Stimulated activated naive CD8-positive, alpha-beta T cell treated with anti-CD3 and anti-CD28 coated beads, Interleukin-15, Interleukin-2, amounts not matched to agents 100 ng/mL and 50 ng/mL, for 24 hours (primary cell): ENCODE data around the gene EXOC1.

Source experiments
- H3K27ac Mint-ChIP-seq: one replicate; pipeline ENCODE4 v1.8.0; 2021; ENCODE audit warnings: mild to moderate bottlenecking, mixed read lengths
- H3K27me3 Mint-ChIP-seq: one replicate; pipeline ENCODE4 v1.8.0; 2021; ENCODE audit warnings: mixed read lengths
- H3K36me3 Mint-ChIP-seq: one replicate; pipeline ENCODE4 v1.8.0; 2021; ENCODE audit warnings: low read depth, mixed read lengths
- H3K4me1 Mint-ChIP-seq: one replicate; pipeline ENCODE4 v1.8.0; 2021; ENCODE audit warnings: low read depth, mixed read lengths
- H3K4me3 Mint-ChIP-seq: one replicate; pipeline ENCODE4 v1.8.0; 2021; ENCODE audit warnings: mild to moderate bottlenecking, mixed read lengths
- H3K9me3 Mint-ChIP-seq: one replicate; pipeline ENCODE4 v1.8.0; 2021; ENCODE audit warnings: mixed read lengths

Gene EXOC1

DNA sequence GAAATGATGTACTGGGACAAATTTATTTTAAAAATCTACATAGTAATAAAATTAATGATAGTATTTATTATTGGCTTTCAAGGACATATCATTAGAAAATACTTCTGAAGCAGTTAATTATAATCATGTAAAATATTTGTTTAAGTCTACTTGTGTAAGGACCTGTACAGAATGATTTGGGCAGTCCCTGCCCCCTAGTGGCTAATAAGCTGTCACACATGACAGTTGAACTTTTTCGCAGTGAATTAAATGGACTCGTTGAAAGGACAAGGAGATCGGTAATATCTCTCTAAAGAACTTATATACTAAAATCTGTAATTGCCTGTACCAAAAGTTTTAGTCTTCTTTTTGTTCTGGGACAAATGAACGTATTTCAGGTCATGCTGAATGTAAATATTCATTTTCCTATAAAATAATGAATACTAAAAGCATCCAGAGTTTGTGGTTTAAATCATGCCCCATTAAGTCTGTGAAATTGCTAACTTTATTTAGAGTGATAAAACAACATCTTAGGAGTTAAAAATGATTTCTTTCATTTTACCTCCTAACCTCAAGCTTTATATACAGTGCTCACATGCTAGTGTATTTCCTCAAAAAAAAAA lies 13.6 kb downstream of the EXOC1 start:
- Mint-ChIP-seq H3K4me3 (no peak overlapping the region), H3K4me1 (peaks cover 25% of the 10 kb centered on the region), H3K27me3 (no peaks in the 10 kb centered on the region), H3K36me3 (peaks cover 52% of the 10 kb centered on the region), H3K9me3 (no peaks in the 10 kb centered on the region), H3K27ac (no peak overlapping the region)

DNA sequence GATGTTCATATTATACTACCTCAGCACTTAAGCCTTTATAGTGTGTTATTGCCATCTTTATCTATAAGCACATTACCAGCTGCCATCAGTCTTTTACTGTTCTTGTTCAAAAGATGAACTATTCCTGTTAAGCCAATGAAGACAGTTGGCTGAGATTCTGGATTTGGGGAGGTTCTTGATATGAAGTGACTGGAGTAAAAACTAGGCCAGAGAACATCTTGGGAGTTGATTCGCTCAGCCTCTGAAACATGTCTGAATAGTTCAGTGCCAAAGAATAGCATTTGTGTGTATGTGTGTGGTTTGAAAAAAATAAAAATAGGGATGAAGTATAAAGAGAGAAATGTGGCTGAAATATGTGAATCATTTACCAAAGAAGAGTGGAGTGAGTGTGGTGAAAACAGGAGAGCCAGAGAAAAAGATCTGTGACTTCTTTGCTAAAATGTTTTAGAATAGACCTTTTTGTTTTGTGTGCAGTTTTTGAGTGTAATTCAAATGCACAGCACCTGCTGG lies 15.2 kb downstream of the EXOC1 start:
- Mint-ChIP-seq H3K4me1 (peaks cover 25% of the 10 kb centered on the region), H3K36me3 (peaks cover 62% of the 10 kb centered on the region), H3K4me3 (no peak overlapping the region), H3K9me3 (no peaks in the 10 kb centered on the region), H3K27ac (peak overlapping the region; percentile 75), H3K27me3 (no peaks in the 10 kb centered on the region)

DNA sequence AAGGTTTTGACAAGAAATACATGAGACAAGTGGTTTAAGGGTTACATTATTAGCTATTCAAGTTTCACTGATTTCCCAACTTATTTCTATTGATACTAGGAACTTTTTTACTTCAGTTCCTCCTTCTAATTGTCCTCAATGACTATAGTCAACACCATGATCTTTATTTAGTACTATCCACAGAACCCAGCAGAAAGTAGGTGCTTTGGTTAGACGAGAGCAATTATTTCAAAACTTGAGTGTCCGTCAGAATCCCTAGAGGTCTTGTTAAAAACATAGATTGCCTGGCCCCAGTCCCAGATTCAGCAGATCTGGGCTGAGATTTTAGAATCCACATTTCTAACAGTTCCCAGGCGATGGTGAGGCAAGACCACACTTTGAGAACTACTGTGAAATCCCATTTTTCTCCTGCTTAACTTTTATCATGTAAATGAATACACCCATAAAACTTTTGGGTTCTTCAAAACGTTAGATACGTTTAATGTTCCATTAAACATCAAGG lies 17.9 kb downstream of the EXOC1 start:
- no peaks in the 10 kb centered on the region for H3K27me3 Mint-ChIP-seq
- peaks cover 9% of the 10 kb centered on the region for H3K4me1 Mint-ChIP-seq
- H3K4me3 Mint-ChIP-seq, result no peak overlapping the region
- H3K36me3 Mint-ChIP-seq, result peaks cover 52% of the 10 kb centered on the region
- H3K9me3 Mint-ChIP-seq, result no peaks in the 10 kb centered on the region
- H3K27ac Mint-ChIP-seq, result no peak overlapping the region

DNA sequence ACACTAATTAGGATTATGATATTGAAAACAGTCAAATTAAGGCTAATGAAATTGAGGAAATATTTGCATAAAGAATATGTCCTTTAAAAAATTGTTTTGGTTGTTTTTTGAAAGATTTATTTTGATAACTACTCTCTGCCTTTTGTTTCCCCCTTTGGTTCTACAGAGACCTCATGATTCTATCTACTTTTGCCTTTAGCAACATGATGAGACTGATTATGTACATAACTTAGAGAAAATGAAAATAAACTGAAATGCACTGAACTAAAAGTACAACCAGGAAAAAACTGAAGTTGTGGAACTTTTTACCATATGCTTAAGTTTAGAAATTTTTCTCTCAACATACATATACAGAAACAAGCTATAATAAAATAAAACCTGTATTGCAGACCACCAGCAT lies 21.4 kb downstream of the EXOC1 start:
- H3K9me3 Mint-ChIP-seq, result no peaks in the 10 kb centered on the region
- H3K36me3 Mint-ChIP-seq, result peaks cover 49% of the 10 kb centered on the region
- H3K4me1 Mint-ChIP-seq, result no peaks in the 10 kb centered on the region
- no peak overlapping the region for H3K4me3 Mint-ChIP-seq
- no peak overlapping the region for H3K27ac Mint-ChIP-seq
- H3K27me3 Mint-ChIP-seq, result no peaks in the 10 kb centered on the region

DNA sequence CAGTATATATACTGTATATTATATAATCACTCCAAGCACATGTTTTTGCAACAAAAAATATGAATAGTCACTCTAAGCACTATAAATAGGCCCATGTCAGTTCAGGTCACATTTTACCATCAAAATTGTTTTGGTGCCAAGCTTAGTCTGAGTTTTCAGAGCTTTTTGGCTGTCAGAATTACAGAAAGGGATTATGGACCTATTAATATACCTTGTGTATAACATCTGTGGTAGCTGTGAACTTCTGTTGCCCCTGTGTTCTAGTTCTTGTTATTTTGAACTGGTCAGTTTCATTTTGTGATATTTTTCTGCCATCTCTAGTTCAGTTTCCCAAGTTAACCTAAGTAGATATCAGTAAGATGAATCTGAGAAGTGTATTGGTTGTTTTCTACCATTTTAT lies 22.9 kb downstream of the EXOC1 start:
- Mint-ChIP-seq H3K36me3 (peaks cover 49% of the 10 kb centered on the region), H3K4me3 (no peak overlapping the region), H3K9me3 (no peaks in the 10 kb centered on the region), H3K4me1 (no peaks in the 10 kb centered on the region), H3K27me3 (no peaks in the 10 kb centered on the region), H3K27ac (no peak overlapping the region)

DNA sequence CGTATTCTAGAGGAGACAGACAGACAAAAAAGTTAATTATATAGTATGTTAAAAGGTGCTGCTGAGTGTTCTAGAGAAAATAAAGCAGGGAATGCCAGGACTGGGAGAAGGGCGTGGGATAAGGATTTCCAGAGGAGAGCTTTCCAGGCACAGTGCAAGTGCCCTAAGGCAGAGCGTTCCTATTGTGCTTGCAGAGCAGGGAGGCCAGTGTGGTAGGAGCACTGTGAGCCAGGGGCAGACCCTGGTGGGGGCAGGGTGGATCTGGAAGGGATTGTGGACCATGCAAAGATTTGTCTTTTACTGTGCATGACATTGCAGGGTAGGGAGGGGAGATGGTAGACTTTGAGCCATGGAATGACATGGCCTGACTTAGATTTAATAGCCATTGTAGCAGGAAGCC lies 25.8 kb downstream of the EXOC1 start:
- no peaks in the 10 kb centered on the region for H3K27me3 Mint-ChIP-seq
- H3K4me1 Mint-ChIP-seq, result no peaks in the 10 kb centered on the region
- no peaks in the 10 kb centered on the region for H3K9me3 Mint-ChIP-seq
- H3K4me3 Mint-ChIP-seq, result no peak overlapping the region
- H3K36me3 Mint-ChIP-seq, result peaks cover 37% of the 10 kb centered on the region
- no peak overlapping the region for H3K27ac Mint-ChIP-seq

DNA sequence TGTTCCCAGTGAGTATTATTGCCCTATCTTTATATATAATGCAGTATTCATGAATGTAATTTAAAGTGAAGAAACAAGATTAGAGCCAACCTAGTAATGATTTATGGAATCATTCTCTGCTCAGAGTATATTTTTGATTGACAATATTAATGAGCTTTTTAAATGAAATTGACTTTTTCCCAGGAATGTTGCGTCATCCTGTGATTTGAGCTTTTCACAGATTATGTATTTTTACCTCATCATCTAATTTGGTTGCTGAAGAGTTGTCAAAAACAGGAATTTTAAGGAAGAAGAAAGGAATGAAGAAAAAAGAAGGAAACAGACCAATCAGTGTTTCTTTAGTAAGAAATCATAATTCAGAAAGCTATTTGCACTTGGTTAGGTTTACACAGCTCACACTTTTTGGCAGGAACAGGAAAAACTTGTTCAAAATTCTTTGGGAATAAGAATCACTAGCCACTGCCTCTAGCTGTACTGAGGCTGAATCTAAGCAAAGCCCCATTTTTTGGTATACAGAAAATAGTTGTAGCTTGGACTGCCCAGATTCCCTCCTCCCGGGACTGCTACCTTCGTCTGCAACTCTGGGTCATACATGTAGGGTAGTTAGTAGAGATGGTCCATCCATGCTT lies 27.3 kb downstream of the EXOC1 start:
- Mint-ChIP-seq H3K27me3 (no peaks in the 10 kb centered on the region), H3K36me3 (peaks cover 42% of the 10 kb centered on the region), H3K9me3 (no peaks in the 10 kb centered on the region), H3K27ac (no peak overlapping the region), H3K4me3 (no peak overlapping the region), H3K4me1 (no peaks in the 10 kb centered on the region)

DNA sequence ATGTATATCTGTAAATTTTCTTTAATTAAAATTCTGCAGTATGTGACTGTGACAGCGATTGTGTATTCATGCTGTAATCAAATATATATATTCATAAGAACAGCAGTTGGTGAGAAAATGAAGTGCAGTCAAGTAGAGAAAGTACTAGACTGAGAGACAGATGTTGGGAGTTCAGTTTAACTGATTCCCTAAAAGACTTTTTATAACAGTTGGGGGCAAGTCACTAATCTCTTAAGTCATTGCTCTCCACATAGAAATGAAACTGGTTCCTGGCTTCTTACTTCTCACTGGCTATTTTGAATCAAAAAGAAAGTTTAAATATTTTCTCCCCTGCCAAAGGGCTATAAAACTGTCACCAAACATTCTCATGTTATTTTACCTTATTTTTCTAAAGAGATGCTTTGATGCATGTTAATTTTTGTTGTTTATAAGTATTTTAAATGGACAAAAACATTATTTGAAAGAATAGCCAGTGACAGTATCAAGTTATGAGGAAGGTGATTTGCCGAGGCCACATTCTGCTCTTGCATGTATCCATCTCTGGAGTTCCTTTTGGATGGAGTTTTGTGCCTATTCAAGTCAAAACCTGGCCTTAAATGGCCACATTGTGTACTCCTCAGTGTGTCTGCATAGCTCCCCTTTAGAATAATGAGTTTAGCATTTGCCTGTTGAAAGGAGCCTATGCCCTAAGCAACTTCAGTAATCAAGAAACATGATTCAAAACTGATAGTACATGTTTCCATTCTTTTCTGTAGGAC lies 30.8 kb downstream of the EXOC1 start:
- no peak overlapping the region for H3K27ac Mint-ChIP-seq
- H3K4me3 Mint-ChIP-seq, result no peak overlapping the region
- no peaks in the 10 kb centered on the region for H3K4me1 Mint-ChIP-seq
- no peaks in the 10 kb centered on the region for H3K27me3 Mint-ChIP-seq
- H3K36me3 Mint-ChIP-seq, result peaks cover 33% of the 10 kb centered on the region
- H3K9me3 Mint-ChIP-seq, result no peaks in the 10 kb centered on the region

DNA sequence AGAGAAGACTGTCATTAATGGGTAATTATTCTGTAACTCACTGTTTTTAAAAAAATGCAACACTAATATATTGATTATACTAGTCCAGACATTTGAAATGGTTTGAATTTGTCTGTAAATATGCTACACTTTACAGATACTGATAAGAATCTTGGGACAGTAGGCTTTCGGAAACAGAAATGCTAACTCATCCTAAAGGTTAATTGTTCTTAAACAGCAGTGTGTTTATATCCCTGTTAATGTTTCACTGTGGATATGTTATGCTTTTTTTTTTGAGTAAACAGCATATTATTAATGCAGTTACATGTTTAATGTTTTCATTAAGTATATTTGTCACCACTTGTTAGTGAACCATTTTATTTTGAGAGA lies 31.4 kb downstream of the EXOC1 start:
- Mint-ChIP-seq H3K36me3 (peaks cover 35% of the 10 kb centered on the region), H3K27ac (no peak overlapping the region), H3K4me3 (no peak overlapping the region), H3K4me1 (no peaks in the 10 kb centered on the region), H3K27me3 (no peaks in the 10 kb centered on the region), H3K9me3 (no peaks in the 10 kb centered on the region)

DNA sequence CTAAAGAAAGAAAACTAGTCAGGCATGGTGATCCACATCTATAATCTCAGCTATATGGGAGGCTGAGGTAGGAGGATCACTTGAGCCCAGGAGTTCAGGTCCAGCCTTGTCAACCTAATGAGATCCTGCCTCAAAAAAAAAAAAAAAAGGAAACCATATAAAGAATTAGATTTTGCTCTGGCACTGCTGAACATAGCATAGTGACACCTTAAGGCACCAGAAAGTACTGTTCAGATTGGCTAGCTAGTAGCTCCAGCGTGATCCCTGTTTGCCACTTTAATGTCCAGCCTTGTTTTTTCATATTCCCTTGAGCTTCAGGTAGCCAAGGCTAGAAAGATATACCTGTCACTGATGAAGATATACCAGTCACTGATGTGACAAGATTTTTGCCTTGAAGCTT lies 34.1 kb downstream of the EXOC1 start:
- Mint-ChIP-seq H3K27me3 (no peaks in the 10 kb centered on the region), H3K4me1 (peaks cover 12% of the 10 kb centered on the region), H3K9me3 (no peaks in the 10 kb centered on the region), H3K4me3 (no peak overlapping the region), H3K27ac (no peak overlapping the region), H3K36me3 (peaks cover 34% of the 10 kb centered on the region)

DNA sequence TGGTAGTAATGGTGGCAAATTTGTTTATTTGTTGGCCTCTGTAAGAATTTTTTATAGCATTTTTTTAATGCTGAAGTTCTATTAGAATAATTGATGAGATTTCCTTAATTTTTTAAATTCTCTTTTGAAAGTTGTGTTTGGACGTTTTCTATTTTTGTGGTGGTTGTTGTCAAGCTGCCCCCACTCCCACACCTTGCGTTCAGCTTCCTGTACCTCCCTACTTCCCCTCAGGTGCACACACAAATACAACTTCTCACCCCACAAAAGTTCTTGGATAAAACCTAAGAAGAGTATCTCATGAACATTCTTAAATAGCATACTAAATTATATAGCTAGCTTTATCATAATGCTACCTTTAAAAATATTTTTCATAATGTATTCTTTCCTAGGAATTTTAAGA lies 38.7 kb downstream of the EXOC1 start:
- Mint-ChIP-seq H3K27ac (no peak overlapping the region), H3K4me3 (no peak overlapping the region), H3K36me3 (peaks cover 47% of the 10 kb centered on the region), H3K4me1 (peaks cover 12% of the 10 kb centered on the region), H3K9me3 (no peaks in the 10 kb centered on the region), H3K27me3 (no peaks in the 10 kb centered on the region)

DNA sequence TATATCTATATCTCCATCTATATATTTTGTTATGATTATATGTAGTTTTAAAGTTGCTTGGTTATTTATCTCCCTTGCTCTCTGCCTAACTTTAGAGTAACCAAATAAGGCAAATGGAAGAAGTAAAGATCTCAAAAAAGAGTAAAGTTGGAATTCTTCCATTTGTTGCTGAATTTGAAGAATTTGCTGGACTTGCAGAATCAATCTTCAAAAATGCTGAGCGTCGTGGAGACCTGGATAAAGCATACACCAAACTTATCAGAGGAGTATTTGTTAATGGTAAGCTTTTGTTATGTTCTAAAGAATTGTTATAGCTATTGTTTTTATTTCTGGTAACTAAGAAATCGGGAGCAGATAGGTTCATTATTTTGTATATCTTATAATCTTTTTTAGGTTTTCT lies 43.2 kb downstream of the EXOC1 start:
- no peaks in the 10 kb centered on the region for H3K27me3 Mint-ChIP-seq
- H3K36me3 Mint-ChIP-seq, result peaks cover 42% of the 10 kb centered on the region
- H3K27ac Mint-ChIP-seq, result no peak overlapping the region
- H3K4me1 Mint-ChIP-seq, result peaks cover 7% of the 10 kb centered on the region
- no peak overlapping the region for H3K4me3 Mint-ChIP-seq
- no peaks in the 10 kb centered on the region for H3K9me3 Mint-ChIP-seq

DNA sequence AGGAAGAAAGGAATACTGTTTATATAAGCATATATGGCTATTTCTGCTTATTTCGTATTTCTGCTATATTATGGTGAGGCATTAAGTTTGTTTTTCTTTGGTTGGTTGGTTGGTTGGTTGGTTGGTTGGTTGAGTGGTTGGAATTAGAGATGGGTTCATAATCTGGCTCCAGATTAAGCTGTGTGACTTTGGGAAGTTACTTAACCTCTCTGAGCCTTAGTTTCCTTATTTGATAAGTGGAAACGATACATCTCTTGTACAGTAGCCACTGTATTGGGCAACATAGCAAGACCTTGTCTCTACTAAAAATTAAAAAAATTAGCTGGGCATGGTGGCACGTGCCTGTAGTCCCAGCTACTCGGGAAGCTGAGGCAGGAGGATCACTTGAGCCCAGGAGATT lies 49.2 kb downstream of the EXOC1 start:
- Mint-ChIP-seq H3K4me3 (no peak overlapping the region), H3K27me3 (no peaks in the 10 kb centered on the region), H3K9me3 (no peaks in the 10 kb centered on the region), H3K36me3 (peaks cover 37% of the 10 kb centered on the region), H3K4me1 (peaks cover 27% of the 10 kb centered on the region), H3K27ac (peak overlapping the region; percentile 43)

DNA sequence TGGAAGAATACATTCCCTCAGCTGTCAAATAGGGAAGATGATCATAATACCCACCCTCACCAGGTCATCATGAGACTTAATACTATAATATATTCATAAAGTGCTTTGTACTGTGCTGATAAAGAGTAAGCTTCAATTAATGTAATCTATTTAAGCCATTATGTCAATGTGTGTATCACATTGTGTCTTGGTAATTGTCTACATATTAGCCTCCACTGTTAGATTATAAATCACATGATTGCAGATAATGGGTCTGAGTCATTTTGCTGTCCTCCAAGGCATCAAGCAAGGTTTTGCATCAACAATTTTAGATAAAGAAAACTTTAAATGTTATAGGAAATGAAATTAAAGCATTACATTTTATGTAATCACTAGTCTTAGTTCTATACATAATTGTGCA lies 50.1 kb downstream of the EXOC1 start:
- Mint-ChIP-seq H3K4me3 (no peak overlapping the region), H3K9me3 (no peaks in the 10 kb centered on the region), H3K27me3 (no peaks in the 10 kb centered on the region), H3K4me1 (peaks cover 32% of the 10 kb centered on the region), H3K27ac (peak overlapping the region; percentile 2), H3K36me3 (peaks cover 37% of the 10 kb centered on the region)

DNA sequence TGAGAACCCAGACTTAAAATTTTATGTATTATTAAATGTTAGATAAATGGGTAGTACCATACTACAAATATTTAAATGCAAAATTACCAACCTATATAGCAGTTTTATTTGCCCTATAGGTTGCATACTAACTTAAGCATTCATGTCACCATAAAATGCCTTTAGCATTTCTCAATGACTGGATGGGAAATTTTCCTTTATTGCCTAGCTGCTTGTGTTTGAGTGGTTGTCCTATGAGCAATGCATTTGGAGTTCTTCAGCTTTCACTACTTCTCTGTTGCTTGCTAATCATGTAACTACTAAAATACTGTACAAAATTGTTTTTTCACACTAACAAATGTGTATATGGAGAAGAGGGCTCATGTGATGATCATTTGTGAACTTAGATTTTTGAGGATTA lies 51.1 kb downstream of the EXOC1 start:
- Mint-ChIP-seq H3K36me3 (peaks cover 36% of the 10 kb centered on the region), H3K27ac (no peak overlapping the region), H3K27me3 (no peaks in the 10 kb centered on the region)

More for the DNA sequence above, 51.1 kb downstream of the EXOC1 start:
- Mint-ChIP-seq H3K9me3 (no peaks in the 10 kb centered on the region), H3K4me1 (peaks cover 32% of the 10 kb centered on the region), H3K4me3 (no peak overlapping the region)
